SK-N-SH treated with all-trans-retinoic acid at 6 μM for 48 hours (cell line): ENCODE measurements around the gene ZDHHC15.

Experiments
- ARNTL ChIP-seq: fragments of 450-650 bp; formaldehyde crosslinking; IDR thresholded peaks from 2 replicates; pipeline ENCODE4 v1.5.0; 2020; ENCODE audit warnings: low read depth, mild to moderate bottlenecking, moderate library complexity, borderline replicate concordance
- ISL1 ChIP-seq: fragments of 250-450 bp; sonication (Bioruptor Pico); IDR thresholded peaks from 2 replicates; pipeline ENCODE4 v2.1.2; 2022; ENCODE audit warnings: mild to moderate bottlenecking, moderate library complexity
- OSR1 ChIP-seq: fragments of 250-450 bp; sonication (Bioruptor Pico); IDR thresholded peaks from 2 replicates; pipeline ENCODE4 v1.8.0; 2022; ENCODE audit warnings: moderate library complexity, mild to moderate bottlenecking, inconsistent platforms
- PATZ1 ChIP-seq: fragments of 250-450 bp; sonication (Bioruptor Pico); IDR thresholded peaks from 2 replicates; pipeline ENCODE4 v1.8.0; 2020; ENCODE audit warnings: mild to moderate bottlenecking, moderate library complexity, borderline replicate concordance
- PPARA ChIP-seq: fragments of 250-450 bp; sonication (Bioruptor Pico); IDR thresholded peaks from 2 replicates; pipeline ENCODE4 v1.5.0; 2020; ENCODE audit warnings: mild to moderate bottlenecking, borderline replicate concordance
- RARB ChIP-seq: fragments of 250-450 bp; sonication (Bioruptor Pico); IDR thresholded peaks from 2 replicates; pipeline ENCODE4 v1.8.0; 2021; ENCODE audit warnings: mild to moderate bottlenecking, moderate library complexity
- SNAI2 ChIP-seq: fragments of 250-450 bp; sonication (Bioruptor Pico); IDR thresholded peaks from 2 replicates; pipeline ENCODE4 v1.5.0; 2020; ENCODE audit warnings: mild to moderate bottlenecking, moderate library complexity
- TSHZ2 ChIP-seq: fragments of 250-450 bp; sonication (Bioruptor Pico); IDR thresholded peaks from 2 replicates; pipeline ENCODE4 v1.5.0; 2020; ENCODE audit warnings: mild to moderate bottlenecking, moderate library complexity
- ZC3H10 ChIP-seq: fragments of 250-450 bp; sonication (Bioruptor Pico); IDR thresholded peaks from 2 replicates; pipeline ENCODE4 v1.5.1; 2021; ENCODE audit warnings: mild to moderate bottlenecking, moderate library complexity

- TF ChIP-seq TSHZ2 (no peak), ISL1 (CRISPR knock-in tag) (no peak), OSR1 (no peak), PPARA (no peak), ARNTL (no peak), SNAI2 (CRISPR knock-in tag) (no peak), ZC3H10 (no peak), RARB (CRISPR knock-in tag) (no peak), PATZ1 (CRISPR knock-in tag) (no peak)
Measured at GRCh38 chrX:75369721-75370120, 153.1 kb downstream of the ZDHHC15 start.
